LNCAP (cell line): Measurements from ENCODE around the gene AGPS.

Source experiments
- TF ChIP-seq, protein P1 (sequence below): fragments of 450-650 bp; IDR thresholded peaks from 2 replicates; pipeline ENCODE4 v1.5.1; 2017; ENCODE audit warnings: mild to moderate bottlenecking

The AGPS gene

DNA sequence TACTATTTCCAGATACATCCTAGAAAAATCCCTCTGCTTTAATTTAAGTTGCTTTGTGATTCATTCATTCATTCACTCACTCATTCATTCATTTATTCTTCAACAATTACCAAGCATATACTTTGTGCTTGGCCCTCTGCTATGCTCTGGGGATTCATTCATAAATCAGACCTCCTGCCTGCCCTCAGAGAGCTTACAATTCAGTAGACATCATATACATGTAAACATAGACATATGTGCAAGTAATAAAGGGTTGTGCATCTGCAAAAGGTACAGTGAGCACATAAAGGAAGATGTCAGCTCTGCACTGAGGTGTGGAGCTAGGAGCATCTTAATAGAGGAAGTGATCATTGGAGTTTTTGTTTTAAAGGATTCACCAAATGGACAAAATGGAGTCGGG is 189.4 kb downstream of the AGPS start:
- TF ChIP-seq, protein P1, sequence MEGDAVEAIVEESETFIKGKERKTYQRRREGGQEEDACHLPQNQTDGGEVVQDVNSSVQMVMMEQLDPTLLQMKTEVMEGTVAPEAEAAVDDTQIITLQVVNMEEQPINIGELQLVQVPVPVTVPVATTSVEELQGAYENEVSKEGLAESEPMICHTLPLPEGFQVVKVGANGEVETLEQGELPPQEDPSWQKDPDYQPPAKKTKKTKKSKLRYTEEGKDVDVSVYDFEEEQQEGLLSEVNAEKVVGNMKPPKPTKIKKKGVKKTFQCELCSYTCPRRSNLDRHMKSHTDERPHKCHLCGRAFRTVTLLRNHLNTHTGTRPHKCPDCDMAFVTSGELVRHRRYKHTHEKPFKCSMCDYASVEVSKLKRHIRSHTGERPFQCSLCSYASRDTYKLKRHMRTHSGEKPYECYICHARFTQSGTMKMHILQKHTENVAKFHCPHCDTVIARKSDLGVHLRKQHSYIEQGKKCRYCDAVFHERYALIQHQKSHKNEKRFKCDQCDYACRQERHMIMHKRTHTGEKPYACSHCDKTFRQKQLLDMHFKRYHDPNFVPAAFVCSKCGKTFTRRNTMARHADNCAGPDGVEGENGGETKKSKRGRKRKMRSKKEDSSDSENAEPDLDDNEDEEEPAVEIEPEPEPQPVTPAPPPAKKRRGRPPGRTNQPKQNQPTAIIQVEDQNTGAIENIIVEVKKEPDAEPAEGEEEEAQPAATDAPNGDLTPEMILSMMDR, result no peak

GRCh38 chr2:177584030-177584692 is 191.6 kb downstream of the AGPS start:
- TF ChIP-seq, protein P1, result no peak

DNA sequence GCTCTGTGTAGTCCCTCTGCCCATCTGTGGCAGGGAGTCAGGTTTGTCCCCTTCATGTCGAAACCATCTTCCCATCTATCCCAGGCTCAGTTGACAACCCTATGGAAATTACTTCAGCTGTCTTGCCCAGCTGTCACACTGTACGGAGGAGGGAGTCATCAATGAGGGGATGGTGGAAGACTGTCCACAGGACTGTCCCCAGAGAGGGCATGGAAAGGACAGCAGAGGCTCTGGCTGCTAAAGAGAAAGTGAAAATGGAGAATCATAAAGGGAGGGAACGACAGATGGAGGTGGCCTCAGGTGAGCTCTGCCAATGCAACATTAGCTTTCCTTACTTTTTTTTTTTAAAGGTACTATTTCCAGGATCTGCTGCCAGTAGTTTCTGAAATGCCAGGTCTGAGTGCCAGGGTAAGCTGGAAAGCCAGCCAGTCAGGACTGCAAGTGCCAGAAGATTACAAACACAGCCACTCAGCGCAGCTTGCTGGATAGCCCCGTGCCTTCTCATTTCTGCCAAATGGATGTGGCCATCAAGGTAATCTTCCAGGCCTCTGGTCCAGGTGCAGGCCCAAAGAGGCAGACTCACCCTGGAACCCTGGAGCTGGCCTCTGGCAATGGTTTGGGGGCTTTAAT is 192.8 kb downstream of the AGPS start:
- TF ChIP-seq, protein P1, result no peak

GRCh38 chr2:177586154-177586553 is 193.6 kb downstream of the AGPS start:
- TF ChIP-seq, protein P1, result no peak

DNA sequence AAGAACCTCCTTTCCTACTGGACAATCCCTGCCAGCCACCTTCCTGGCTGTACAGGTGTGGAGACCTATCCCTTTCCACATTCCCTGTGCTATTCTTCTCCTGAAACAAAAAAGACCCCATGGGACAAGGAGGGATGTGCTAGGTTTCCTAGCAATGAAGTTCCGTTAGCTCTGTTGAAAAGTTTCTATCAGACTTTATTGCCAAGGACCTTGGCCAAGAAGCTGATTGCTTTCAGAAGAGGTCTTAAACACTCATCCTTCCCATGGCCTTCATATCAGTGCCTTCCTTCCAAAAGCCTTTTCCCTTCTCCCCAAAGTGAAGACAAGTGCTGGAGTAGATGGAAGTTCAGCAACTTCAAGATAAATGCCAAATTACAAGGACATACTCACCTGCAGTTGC is 194.8 kb downstream of the AGPS start:
- TF ChIP-seq, protein P1, result no peak

DNA sequence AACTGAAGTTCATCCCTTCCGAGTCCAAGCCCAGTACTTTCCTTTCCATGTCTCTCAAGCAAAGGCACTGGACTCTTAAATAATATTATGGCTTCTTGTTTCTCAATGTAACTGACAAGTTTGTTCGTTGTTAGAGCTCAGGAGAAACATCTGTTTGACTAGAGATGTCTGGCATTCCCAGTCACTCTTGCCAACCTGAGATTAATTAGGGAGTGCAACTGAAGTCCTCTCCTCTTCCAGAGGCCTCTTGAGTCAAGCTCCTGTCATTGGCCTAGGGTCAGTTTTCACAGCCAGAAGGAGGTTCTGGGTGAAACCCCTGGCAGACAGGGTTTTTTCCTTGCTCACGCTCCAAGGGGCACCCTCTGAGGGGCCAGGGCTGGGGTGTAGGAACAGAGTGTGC is 196.1 kb downstream of the AGPS start:
- TF ChIP-seq, protein P1, result no peak

DNA sequence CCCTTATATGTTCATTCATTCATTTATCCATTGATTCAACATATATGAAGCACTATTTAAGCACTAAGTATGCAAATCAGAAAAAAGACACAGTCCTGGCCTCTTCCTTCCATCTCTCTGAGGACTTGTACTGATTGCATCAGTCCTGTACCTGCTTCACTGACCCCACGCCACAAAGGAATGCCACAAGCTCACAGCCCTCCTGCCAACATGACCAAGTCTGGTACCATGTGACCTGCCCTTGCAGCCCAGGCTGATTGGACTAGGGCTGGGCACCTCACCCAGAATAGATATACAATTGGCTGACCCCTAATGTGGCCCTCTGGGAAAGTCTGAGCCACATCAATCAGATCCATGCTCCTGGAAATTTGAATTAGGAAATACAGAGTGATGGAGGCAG is 196.6 kb downstream of the AGPS start:
- TF ChIP-seq, protein P1, result no peak
